Measurements from ENCODE around the gene WDR53.
A peak's percentile ranks its signal among the peaks of the same experiment; 100 is the strongest.

WDR53 gene

GRCh38 chr3:196537319-196537984, 30.9 kb downstream of the WDR53 start:
- Histone ChIP-seq H3K27ac (ENCODE audit: low read depth, low read length) (no peak overlapping the region), H3K9me2 (replicated peaks; ENCODE audit: control insufficient read depth, low read length) (no peaks in the 10 kb centered on the region), H3F3A (ENCODE audit: control insufficient read depth, insufficient read depth) (no peaks in the 10 kb centered on the region), H3K79me2 (ENCODE audit: control insufficient read depth, low read length) (no peaks in the 10 kb centered on the region), H4K20me1 (ENCODE audit: control insufficient read depth, insufficient read depth, low read depth, low read length) (no peaks in the 10 kb centered on the region), H3K4me3 (ENCODE audit: low read length) (no peak overlapping the region), H3K4me2 (ENCODE audit: low read length) (no peak overlapping the region), H3K27me3 (ENCODE audit: control insufficient read depth, low read length) (no peaks in the 10 kb centered on the region), H3K36me3 (ENCODE audit: control insufficient read depth, low read length) (no peaks in the 10 kb centered on the region), H3K9me3 (ENCODE audit: control insufficient read depth, insufficient read depth, low read length) (no peaks in the 10 kb centered on the region), H3K4me1 (ENCODE audit: control insufficient read depth, low read length) (no peaks in the 10 kb centered on the region)
- TF ChIP-seq CTCF (IDR thresholded peaks at IDR 0.05; ENCODE audit: low read depth, low read length, poor library complexity, severe bottlenecking): peak; percentile 75
- TF ChIP-seq EZH2phosphoT487 (IDR thresholded peaks at IDR 0.05; ENCODE audit: borderline replicate concordance, low read length): no peak

- Histone ChIP-seq H3K9me3 (ENCODE audit: control insufficient read depth, insufficient read depth, low read length) (no peaks in the 10 kb centered on the region), H3K27me3 (ENCODE audit: control insufficient read depth, low read length) (peaks cover 2% of the 10 kb centered on the region; the same call in 1 of the 2 replicates), H3K4me2 (ENCODE audit: low read length) (no peak overlapping the region), H3K36me3 (ENCODE audit: control insufficient read depth, low read length) (no peaks in the 10 kb centered on the region), H3K79me2 (ENCODE audit: control insufficient read depth, low read length) (no peaks in the 10 kb centered on the region), H3K4me1 (ENCODE audit: control insufficient read depth, low read length) (peaks cover 9% of the 10 kb centered on the region), H3K27ac (ENCODE audit: low read depth, low read length) (no peak overlapping the region), H3K9me2 (replicated peaks; ENCODE audit: control insufficient read depth, low read length) (no peaks in the 10 kb centered on the region), H3K4me3 (ENCODE audit: low read length) (no peak overlapping the region), H4K20me1 (ENCODE audit: control insufficient read depth, insufficient read depth, low read depth, low read length) (no peaks in the 10 kb centered on the region), H3F3A (ENCODE audit: control insufficient read depth, insufficient read depth) (no peaks in the 10 kb centered on the region; the same call in 1 of the 2 replicates)
- no peak for TF ChIP-seq EZH2phosphoT487 (IDR thresholded peaks at IDR 0.05; ENCODE audit: borderline replicate concordance, low read length)
- TF ChIP-seq CTCF (IDR thresholded peaks at IDR 0.05; ENCODE audit: low read depth, low read length, poor library complexity, severe bottlenecking): no peak
Measured at GRCh38 chr3:196533260-196533681, 35.1 kb downstream of the WDR53 start.

GRCh38 chr3:196531418-196531817, 36.9 kb downstream of the WDR53 start:
- H3F3A ChIP-seq (ENCODE audit: control insufficient read depth, insufficient read depth): no peaks in the 10 kb centered on the region; the same call in 1 of the 2 replicates
- peaks cover 18% of the 10 kb centered on the region for H3K4me1 ChIP-seq (ENCODE audit: control insufficient read depth, low read length)
- TF ChIP-seq CTCF (IDR thresholded peaks at IDR 0.05; ENCODE audit: low read depth, low read length, poor library complexity, severe bottlenecking) (no peak), EZH2phosphoT487 (IDR thresholded peaks at IDR 0.05; ENCODE audit: borderline replicate concordance, low read length) (no peak)
- H3K9me3 ChIP-seq (ENCODE audit: control insufficient read depth, insufficient read depth, low read length): no peaks in the 10 kb centered on the region
- no peaks in the 10 kb centered on the region for H4K20me1 ChIP-seq (ENCODE audit: control insufficient read depth, insufficient read depth, low read depth, low read length)
- H3K9me2 ChIP-seq (replicated peaks; ENCODE audit: control insufficient read depth, low read length): no peaks in the 10 kb centered on the region
- H3K27me3 ChIP-seq (ENCODE audit: control insufficient read depth, low read length): peaks cover 2% of the 10 kb centered on the region; the same call in 1 of the 2 replicates
- no peaks in the 10 kb centered on the region for H3K79me2 ChIP-seq (ENCODE audit: control insufficient read depth, low read length)
- no peak overlapping the region for H3K27ac ChIP-seq (ENCODE audit: low read depth, low read length)
- no peak overlapping the region for H3K4me2 ChIP-seq (ENCODE audit: low read length)
- H3K4me3 ChIP-seq (ENCODE audit: low read length): no peak overlapping the region
- no peaks in the 10 kb centered on the region for H3K36me3 ChIP-seq (ENCODE audit: control insufficient read depth, low read length)
